GM12801 (cell line): Measurements from ENCODE around the gene BANF2.

Experiments used
- CTCF ChIP-seq: IDR thresholded peaks from one replicate; pipeline ENCODE4 v1.5.1; 2011; ENCODE audit warnings: control low read depth; ENCODE audit not compliant: insufficient read length; ENCODE audit errors: extremely low read depth

BANF2 gene

GRCh38 chr20:17675519-17676377, 24.0 kb upstream of the BANF2 start:
- no peak for TF ChIP-seq CTCF

- TF ChIP-seq CTCF: no peak
Observed at GRCh38 chr20:17676378-17676759, 23.4 kb upstream of the BANF2 start.

- TF ChIP-seq CTCF: no peak
Observed at GRCh38 chr20:17676942-17677341, 22.8 kb upstream of the BANF2 start.

GRCh38 chr20:17678295-17678694, 21.5 kb upstream of the BANF2 start:
- no peak for TF ChIP-seq CTCF

GRCh38 chr20:17678886-17679285, 20.9 kb upstream of the BANF2 start:
- TF ChIP-seq CTCF: no peak

GRCh38 chr20:17679941-17680835, 19.6 kb upstream of the BANF2 start:
- no peak for TF ChIP-seq CTCF
